ENCODE data around the gene PLEKHA4. TPM values are rescaled to one million over a fixed set of nuclear protein-coding genes. Genes with fewer than 3 reads are reported as not detected.

The PLEKHA4 gene
- total and polyA plus RNA-seq, 9 of the 15 experiments (the other 6 are each of a cell fraction or from before 2014, with no cell fraction given) = 0.07 to 30.8 (median 11.4) TPM

- TF ChIP-seq E2F6 (IDR thresholded peaks at IDR 0.05; ENCODE audit: borderline replicate concordance in 1 of 2, extremely low read depth in 1 of 2, insufficient read depth in 1 of 2, insufficient read length in 1 of 2, low read depth in 1 of 2, low read length in 1 of 2, poor library complexity in 1 of 2, severe bottlenecking in 1 of 2) = peak; percentile 68 to 85
- no peak for TF ChIP-seq YBX1 (IDR thresholded peaks at IDR 0.05)
- TF ChIP-seq CLOCK (CRISPR knock-in tag; IDR thresholded peaks at IDR 0.05; ENCODE audit: borderline replicate concordance) = no peak
- TF ChIP-seq VEZF1 (CRISPR knock-in tag; IDR thresholded peaks at IDR 0.05) = peak; percentile 93
- no peak for TF ChIP-seq MAFK (IDR thresholded peaks at IDR 0.05; ENCODE audit: low read length)
- no peak for TF ChIP-seq NR0B1 (IDR thresholded peaks at IDR 0.05; ENCODE audit: partially characterized antibody)
- no peak for TF ChIP-seq TEAD2 (tag; IDR thresholded peaks at IDR 0.05)
- TF ChIP-seq NR2F6 (CRISPR knock-in tag; IDR thresholded peaks at IDR 0.05) = no peak
- TF ChIP-seq NONO (IDR thresholded peaks at IDR 0.05; ENCODE audit: low read depth in 2 of 2, low read length in 1 of 2) = no peak
- TF ChIP-seq ELK3 (CRISPR knock-in tag; IDR thresholded peaks at IDR 0.05) = no peak
- no peak for TF ChIP-seq TAF7 (tag; IDR thresholded peaks at IDR 0.05)
- TF ChIP-seq RBM34 (IDR thresholded peaks at IDR 0.05; ENCODE audit: borderline replicate concordance, insufficient read depth, low read length) = no peak
- TF ChIP-seq XRCC3 (IDR thresholded peaks at IDR 0.05) = no peak
- no peak for TF ChIP-seq ZNF551 (CRISPR knock-in tag; IDR thresholded peaks at IDR 0.05)
- TF ChIP-seq CBFB (CRISPR knock-in tag; IDR thresholded peaks at IDR 0.05) = no peak
- no peak for TF ChIP-seq RBM15 (IDR thresholded peaks at IDR 0.05; ENCODE audit: insufficient read depth, low read length)
- TF ChIP-seq KHSRP (IDR thresholded peaks at IDR 0.05) = no peak
- no peak for TF ChIP-seq KLF6 (CRISPR knock-in tag; IDR thresholded peaks at IDR 0.05; ENCODE audit: borderline replicate concordance)
- no peak for TF ChIP-seq ZNF830 (CRISPR knock-in tag; IDR thresholded peaks at IDR 0.05)
Observed at GRCh38 chr19:48812094-48812929, 56.1 kb downstream of the PLEKHA4 start (continued).
